Activated CD4-positive, alpha-beta T cell treated with anti-CD3 and anti-CD28 coated beads, Interleukin-2, amount 50 U/mL, for 1 hour (primary cell): ENCODE results near the gene GGCX.

Experiments used
- DNase-seq: peaks from one replicate; pipeline ENCODE4 v3.0.0-alpha.2; 2020

GGCX gene

DNA sequence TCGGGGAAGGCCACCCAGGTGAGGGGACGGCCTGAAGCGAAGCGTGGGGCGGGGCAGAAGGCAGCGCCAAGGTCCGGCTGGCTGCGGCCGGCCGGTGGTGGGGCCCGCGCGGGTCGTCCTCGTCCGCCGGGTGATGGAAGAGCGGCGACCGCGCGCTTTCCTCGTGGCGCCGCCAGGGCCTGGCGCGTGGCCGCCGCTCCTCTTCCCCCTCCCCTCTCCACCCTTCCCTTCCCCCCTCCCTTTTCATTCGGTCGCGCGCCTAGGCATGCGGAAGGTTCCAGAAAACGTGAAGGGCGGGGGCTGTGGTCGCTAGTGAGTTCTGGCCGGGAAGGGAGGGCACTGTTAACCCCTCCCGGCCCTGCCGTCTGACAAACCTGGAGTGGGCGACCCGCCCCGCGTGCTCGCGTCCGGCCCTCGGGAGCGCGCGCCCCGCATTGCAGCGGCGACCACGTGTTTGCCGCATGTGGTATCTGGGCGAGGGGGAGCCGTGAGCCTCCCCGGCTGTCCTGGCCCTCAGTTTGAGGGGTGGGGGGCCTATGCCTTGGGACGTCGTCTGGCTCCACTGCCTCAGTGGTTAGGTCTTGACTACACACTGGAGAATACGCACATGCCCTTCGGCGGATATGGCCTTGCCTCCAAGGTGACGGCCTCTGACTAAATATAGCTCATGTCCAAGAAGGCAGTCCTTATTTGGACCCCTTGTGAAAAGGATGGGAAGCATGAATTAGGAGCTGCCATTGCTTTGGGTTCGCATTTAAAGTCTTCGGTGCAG lies 21.7 kb downstream of the GGCX start:
- peak; percentile 62 for DNase-seq

DNA sequence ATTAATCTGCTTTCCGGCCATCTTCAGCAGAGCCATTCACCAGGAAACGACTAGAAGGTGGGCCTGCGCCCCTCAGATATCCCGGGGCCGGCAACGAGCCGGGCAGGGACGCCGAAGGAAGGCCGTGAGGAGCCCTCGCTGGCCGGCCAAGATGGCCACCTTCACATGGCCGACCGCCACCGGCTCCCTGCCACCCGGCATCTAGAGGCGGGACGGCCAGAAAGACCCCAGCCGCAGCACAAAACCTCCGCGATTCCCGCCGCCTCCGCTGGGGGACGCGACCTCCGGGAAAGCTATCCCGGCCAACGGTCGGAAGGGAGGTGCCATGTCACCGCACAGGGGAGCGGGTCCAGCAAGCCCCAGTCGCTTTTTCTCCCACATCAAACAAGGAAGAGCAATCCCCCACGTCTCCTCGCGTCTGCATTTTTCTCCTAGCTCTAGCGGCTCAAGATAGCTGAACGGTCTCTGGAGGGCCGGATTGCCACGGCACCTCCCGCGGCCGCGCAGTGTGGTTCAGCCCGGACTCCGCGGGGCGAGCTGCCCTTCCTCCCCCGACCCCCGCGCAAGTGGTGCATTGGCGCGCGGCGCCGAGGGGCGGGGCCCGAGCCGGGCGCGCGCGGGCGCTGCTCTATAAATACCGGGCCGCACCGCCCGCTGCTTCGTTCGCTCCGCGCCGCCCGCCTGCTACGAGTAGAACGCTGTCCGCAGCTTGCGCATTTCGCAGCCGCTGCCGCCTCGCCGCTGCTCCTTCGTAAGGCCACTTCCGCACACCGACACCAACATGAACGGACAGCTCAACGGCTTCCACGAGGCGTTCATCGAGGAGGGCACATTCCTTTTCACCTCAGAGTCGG lies 22.6 kb downstream of the GGCX start, which contains the start of gene MAT2A:
MAT2A (plus strand) TSS at position 662 of the 854 bp plus-strand sequence; CDS start at position 782, 120 bp downstream.
- DNase-seq = peak; percentile 81

DNA sequence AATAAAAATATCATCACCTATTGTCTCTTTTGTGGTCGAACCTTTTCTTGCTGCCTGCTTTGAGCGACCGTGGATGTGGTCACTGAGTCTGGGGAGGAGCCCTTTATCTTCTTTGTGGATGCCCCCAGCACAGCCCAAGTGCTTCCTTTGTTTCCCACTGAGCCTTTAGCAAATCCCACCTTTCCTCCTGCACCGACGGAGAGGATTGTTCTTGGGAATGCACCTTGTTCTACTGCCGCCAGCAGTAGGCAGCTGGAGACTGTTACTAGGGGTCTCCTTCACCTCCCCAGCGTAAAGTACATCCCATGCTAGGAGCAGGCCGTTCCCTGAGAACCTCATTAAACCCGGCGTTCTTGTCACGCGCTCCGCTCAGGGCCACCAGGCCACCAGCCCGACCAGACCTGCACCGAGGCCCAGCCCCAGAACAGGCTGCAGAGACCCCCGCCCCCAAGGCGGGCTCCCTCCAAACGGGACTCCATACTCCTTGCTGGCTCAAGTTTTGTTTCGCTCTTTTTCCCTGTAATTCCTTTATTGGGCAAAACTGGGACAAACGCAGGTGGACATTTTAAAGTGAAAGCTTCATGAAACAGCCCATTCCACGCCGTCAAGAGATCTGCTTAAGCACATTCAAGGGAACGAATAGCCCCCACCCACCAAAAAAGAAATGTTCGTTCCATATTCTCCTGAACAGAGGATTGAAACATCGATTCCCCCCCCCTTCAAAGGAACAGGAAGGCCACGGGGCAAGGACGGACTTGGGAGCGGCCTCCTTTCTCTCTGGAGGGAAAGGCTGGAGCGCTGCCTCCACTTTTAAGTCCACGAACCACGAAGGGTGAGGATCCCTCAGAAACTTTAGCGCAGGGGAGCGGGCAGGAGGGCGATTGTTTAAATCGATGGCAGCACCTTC lies 23.4 kb downstream of the GGCX start:
- peak; percentile 7 for DNase-seq

DNA sequence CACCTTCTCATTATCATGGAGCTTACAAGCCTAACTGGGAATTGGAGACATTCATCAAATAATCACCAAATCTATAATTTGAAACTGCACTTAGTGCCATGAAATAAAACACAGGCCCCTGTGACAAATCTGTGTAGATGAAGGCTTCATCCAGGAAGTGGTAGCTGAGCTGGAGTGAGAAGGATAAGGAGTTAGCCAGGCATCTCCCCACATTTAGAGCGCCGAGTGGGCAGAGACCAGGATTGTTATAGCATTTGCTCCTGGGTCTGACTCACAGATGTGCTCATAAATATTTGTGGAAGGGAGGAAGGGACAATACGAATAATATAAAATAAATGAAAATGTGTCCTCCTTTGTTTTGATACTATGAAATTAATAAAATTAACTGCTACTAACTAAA lies 24.8 kb downstream of the GGCX start:
- DNase-seq = no peak

DNA sequence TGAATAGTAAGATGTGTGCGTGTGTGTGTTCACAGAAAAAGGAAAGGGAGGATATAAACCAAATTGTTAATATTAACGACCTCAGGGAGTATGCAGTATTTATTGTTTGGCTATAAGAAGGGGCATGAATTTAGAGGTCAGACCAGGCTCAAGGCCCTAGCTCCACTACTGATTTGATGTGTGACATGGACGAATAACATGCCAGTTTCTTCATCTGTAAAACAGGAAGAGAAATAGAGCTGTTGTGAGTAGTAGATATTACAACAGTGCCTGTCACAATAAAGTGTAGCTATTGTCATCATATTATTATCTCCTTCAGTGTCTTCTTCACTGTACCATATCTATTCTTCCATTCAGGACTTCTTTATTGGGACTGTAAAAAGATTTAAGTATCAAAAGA lies 26.4 kb downstream of the GGCX start:
- no peak for DNase-seq

DNA sequence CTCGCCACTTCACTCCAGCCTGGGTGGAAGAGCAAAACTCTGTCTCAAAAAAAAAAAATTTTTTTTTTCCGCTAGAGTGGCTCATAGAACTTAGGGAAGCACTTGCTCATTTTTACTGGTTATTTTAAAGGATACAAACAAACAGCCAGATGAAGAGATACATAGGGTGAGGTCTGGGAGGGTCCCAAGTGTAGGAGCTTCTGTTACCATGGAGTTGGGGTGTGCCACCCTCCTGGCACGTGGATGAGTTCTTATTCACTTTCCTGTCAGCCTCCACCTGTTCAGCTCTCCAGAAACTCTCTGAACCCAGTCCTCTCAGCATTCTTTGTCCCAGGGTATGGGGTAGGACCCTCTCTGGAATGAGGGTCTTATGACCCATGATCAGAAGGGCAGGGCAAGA lies 27.2 kb downstream of the GGCX start:
- no peak for DNase-seq

DNA sequence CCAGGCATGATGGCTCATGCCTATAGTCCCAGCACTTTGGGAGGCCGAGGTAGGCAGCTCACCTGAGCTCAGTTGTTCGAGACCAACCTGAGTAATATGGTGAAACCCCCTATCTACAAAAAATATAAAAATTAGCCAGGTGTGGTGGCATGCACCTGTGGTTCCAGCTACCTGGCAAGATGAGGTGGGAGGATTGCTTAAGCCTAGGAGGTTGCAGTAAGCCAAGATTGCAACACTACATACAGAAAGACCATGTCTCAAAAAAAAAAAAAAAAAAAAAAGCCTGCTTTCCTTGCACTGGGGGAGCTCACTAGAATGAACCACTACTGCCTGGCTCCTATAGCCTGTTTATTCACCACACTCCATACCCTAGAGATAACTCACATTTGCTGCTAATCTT lies 29.7 kb downstream of the GGCX start:
- no peak for DNase-seq

DNA sequence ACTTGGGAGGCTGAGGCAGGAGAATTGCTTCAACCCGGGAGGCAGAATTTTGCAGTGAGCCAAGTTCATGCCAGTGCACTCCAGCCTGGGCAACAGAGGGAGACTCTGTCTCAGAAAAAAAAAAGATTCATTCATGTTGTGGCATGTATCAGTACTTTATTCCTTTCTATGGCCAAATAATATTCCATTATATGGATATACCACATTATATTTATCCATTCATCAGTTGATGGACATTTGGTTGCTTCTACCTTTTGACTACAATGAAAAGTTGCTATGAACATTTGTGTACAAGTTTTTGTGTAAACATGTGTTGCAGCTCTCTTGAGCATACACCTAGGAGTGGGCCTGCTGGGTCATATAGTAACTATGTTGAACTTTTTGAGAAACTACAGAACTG lies 31.5 kb downstream of the GGCX start:
- no peak for DNase-seq

DNA sequence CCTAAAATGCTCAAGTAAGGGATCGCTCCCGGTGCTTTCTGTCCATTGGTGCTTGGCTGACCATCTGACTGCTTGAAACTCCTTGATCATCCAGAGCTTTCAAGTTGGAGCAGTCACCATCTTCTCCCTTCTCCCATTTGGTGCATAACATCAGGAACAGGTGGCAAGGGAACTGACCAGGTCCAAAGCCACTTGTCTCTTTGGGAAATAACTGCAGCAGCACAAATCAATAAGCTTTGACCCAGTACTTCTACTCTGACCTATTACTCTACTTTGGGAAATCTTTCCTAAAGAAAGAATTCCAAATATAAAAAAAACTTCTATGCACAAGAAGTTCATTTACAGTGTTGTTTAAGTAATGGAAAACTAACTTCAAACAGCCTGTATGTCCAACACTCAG lies 32.9 kb downstream of the GGCX start:
- DNase-seq = no peak

DNA sequence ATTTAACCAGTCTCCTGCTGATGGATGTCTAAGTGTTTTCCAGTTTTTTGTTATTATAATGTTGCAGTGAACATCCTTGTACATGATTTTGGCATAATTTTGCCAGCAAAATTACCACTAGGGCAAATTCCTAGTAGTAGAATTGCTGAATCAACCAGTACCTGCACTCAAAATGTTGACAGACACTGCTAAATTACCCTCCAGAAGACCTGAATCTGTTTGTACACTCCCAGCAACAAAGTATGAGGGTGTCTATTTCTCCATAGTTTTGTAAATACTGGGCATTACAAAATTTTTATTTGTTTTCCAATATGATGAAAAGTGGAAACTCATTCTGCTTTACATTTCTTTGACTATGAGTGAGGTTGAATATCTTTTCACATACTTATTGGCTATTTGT lies 33.5 kb downstream of the GGCX start:
- DNase-seq = no peak

DNA sequence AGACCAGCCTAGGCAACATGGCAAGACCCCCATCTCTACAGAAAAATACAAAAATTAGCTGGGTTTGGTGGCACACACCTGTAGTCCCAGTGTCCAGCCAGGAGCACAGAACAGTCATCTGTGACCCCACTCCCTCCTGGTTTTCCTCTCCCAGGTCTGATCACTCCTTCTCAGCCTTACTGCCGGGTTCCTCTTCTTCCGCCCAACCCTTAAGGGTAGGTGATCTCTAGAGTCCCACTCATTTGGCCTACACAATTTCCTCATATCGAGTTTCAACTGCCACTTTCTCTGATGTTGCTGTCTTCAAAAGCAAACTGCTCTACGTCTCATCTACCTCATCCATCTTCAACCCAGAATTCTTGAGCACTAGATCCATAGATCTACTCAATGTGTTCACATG lies 35.7 kb downstream of the GGCX start:
- DNase-seq = no peak

DNA sequence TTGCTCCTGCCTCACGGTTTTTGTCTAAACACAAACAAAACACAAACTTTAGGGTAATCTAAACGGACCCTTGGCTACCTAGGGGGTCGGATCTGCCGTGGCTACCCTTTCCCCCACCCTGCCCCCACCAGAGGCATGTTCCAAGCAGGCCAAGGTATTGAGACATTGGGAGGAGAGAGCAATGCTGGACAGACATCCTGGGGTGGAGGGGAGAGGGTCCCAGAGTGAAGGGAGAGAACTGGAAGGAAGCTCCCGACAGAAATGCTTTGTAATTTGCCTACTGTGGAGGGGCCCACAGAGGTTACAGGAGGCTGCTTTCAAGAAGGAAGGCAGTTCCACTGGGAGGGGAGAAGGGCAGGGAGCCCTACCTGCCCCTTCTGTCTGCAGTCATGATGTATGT lies 36.3 kb downstream of the GGCX start:
- no peak for DNase-seq

DNA sequence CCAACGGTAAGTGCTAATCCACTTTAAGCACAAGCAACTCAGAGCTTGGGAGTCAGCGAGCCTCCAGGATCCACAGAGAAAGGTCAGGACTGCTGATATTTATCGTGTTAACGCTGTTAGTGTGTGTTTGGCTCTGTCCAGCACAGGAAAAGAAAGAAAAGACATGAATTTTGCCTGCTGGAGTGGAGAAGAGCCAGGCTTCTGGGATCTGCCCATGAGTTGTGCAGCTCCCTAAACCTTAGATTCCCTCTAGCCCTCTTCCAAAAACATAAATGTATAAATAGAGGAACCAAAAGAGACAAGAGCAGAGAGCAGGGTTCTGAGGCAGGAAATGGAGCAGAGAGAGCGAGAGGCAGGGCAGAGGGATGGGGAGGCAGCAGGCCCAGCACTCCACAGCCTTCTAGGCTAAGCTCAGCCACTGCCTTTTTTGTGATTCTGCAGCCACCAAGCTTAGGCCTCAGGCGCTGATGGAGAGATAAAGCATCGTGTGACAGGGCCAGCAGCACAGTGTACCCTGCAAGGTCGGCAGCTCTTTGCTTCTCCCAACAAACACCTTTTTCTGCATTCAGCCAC lies 36.9 kb downstream of the GGCX start:
- DNase-seq = no peak

DNA sequence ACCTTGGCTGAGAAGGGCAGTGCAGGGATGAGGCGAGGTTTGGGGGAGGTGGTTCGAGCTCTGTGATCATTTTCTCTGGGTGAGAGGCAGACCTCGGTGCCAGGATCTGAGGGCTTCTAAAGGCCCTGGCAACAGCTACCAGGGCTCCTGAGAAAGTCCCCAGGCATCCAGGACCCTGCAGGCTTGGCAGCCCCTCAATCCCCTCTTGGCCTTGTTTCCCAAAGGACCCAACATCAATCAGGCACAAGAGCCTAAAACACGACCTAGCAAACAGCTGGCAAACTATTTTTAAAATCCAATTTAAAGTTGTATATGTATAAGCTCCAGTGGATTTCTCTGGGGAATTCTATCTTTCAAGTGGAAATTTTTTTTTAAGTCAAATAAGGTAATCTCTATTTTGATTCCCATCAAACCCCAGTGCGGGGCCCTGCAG lies 37.4 kb downstream of the GGCX start:
- no peak for DNase-seq

DNA sequence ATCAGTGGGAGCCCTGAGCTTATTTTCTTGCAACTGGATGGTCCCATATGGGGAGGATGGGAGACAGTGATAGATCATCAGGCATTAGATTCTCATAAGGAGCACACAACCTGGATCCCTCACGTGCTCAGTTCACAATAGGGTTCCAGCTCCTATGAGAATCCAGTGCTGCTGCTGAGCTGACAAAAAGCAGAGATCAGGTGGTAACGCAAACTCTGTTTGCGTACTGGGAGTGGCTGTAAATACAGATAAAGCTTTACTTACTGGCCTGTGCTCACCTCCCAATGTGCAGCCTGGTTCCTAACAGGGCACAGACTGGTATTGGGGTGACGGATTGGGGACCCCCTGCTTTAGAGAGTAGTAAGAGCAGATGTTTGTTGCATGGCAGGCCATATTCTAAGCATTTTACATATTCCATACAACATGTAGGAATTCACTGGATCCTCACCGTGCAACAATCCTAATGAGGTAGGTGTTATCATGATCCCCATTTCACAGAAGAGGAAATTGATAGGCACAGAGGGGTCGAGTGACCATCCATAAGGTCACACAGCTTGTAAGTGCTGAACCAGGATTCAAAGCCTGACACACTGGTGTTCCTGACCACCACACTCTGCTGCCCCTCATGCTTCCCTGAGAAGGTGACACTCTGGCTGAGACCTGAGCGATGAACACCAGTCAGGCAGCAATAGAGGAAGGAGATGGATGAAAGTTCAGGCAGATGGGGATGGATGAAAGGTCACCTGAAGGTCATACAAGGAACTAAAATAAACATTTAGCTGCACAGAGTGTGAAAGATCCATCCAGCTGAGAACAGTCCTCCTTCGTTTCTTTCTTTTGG lies 38.0 kb downstream of the GGCX start:
- DNase-seq = no peak

DNA sequence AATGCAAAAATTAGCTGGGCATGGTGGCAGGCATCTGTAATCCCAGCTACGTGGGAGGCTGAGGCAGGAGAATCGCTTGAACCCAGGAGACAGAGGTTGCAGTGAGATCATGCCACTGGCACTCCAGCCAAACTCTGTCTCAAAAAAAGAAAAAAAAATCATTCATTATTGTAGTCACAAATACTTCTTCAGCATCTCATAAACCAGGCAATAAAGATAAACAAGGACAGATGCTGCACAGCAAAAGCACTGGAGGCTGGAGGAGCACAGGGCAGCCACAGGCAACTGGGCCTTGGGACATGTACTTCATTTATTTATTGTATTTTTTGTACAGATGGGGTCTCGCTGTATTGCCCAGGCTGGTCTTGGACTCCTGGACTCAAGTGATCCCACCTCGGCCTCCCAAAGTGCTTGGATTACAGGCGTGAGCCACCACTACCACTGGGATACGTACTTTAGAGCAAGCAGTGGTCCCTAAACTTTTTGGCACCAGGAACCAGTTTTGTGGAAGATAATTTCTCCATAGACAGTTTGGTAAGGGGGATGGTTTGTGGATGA lies 39.1 kb downstream of the GGCX start:
- DNase-seq = no peak

DNA sequence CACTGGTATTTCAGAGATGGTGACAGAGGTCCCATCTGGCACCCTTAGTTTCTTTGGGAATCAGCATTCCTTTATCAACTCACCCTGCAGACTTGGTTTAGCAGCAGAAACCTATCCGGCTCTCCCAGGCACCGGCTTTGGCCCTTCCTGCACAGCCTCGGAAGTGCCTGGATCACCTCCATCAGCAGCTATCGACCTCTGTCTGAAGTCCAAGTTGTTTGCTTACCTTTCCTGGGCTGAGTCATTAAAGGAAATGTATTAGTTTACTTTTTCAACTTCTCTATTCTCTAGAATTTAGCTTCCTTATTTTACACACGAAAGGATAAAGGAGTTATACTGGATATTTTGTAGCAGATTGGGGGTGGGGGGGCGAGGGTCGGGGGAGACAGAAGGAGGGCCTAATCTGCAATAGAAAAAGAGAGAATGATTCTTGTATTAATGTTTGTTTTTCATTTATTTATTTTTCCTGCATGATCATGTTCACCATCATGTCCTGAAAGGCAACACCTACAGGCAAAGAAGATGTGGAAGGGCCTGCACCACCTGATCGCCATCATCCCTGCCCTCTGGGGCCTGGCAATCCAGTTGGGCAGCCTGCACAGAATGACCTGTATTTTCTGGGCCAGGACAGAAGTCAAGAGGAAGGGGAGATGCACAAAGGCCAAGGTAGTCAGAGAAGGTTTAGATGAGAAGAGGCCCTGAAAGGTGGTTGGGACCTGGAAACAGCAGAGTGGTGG lies 44.5 kb downstream of the GGCX start:
- DNase-seq = no peak

DNA sequence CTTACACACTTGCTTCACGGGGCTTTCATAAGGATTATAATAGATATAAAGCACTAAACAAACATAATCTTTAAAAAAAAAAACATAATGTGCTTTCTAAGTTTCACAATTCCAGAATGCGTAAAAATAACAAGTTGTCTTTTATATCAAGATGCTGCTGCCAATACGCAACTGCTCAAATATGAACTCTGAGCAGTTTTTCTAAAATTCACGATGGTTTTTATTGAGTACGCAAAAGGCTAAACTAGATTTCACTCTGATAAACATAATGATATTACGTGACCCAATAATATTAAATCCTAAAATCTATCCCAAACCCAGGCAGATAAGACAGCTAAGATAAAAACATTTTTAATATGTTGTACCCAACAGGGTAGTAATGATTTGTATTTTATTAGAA lies 47.0 kb downstream of the GGCX start:
- DNase-seq = no peak

DNA sequence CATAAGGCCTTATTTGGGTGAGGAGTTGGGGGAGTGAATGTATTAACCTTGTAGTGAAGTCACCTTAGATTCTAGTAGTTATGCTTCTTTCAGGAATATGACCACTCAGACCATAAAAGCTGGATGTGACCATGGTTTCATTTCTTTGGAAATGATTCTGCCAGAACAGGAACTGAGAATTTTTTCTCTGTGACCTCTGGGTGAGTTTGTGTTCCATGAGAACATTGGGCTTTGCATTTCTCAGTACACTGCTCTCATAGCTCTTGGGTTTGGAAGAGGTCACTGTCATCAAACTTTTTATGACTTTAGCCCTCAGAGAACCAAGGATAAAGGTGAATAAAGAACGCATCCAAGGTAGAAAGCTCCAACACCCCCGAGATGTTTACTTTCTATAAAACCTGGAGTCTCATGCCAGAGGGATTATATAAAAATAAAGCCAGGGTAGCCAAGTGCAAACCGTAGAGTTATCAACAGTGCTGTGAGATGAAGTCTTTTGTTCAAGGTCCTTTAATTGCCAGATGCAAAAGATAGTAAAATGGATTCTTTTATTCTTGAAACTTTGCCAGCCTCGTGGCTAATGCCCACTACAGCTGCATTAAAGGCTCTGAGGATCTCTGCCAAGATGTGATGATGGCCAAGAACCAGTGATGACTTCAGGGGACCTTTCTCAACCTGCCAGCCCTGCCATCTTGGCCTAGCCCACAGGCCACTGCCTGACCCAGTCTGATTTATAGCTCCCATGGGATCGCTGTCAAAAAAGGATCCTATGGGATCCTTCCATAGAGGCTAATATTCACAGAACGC lies 50.1 kb downstream of the GGCX start:
- DNase-seq = no peak

DNA sequence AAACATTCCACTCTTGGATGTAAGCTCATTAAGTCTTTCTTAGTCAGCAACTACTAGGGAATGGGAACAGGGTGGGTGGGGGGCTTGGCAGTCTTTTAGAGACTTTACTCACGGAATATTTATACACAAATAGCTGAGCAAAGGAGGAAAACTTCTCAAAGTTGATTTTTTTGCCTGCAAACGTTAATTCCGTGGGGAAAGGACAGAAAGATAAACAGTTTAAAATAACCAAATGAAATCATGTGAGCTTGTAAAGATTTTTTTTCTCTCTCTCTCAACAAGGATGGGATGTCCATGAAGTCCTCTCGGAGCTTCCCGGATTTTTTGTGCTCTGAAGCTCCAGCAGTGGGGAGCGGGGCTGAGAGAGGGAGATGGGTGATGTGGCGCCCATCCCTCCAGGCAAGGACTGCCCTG lies 54.5 kb downstream of the GGCX start:
- DNase-seq = no peak
